ENCODE results near the gene ST6GALNAC3.
"Not testable (repeated sequence)": the region's sequence is repeated elsewhere in the genome, so short reads cannot be mapped to it uniquely, and the experiment has no call there.

The ST6GALNAC3 gene

GRCh38 chr1:76644139-76644538 is 569.6 kb downstream of the ST6GALNAC3 start:
- no peak for DNase-seq (ENCODE audit: low spot score)

GRCh38 chr1:76652860-76653259 is 578.3 kb downstream of the ST6GALNAC3 start:
- not testable (repeated sequence) for DNase-seq (ENCODE audit: low spot score)

- DNase-seq (ENCODE audit: low spot score): no peak
These were observed 583.1 kb downstream of the ST6GALNAC3 start for GRCh38 chr1:76657623-76658022.

- DNase-seq (ENCODE audit: low spot score): no peak
These were observed 584.8 kb downstream of the ST6GALNAC3 start for GRCh38 chr1:76659171-76659940.

GRCh38 chr1:76661531-76661930 is 587.0 kb downstream of the ST6GALNAC3 start:
- DNase-seq (ENCODE audit: low spot score): no peak

- no peak for DNase-seq (ENCODE audit: low spot score)
These were observed 592.0 kb downstream of the ST6GALNAC3 start for GRCh38 chr1:76666499-76666898.

- DNase-seq (ENCODE audit: low spot score): no peak
These were observed 593.5 kb downstream of the ST6GALNAC3 start for GRCh38 chr1:76668046-76668445.

GRCh38 chr1:76669131-76669530 is 594.6 kb downstream of the ST6GALNAC3 start:
- DNase-seq (ENCODE audit: low spot score): no peak

GRCh38 chr1:76669624-76670315 is 595.2 kb downstream of the ST6GALNAC3 start:
- no peak for DNase-seq (ENCODE audit: low spot score)

GRCh38 chr1:76674689-76675210 is 600.2 kb downstream of the ST6GALNAC3 start:
- DNase-seq (ENCODE audit: low spot score): no peak

- no peak for DNase-seq (ENCODE audit: low spot score)
These were observed 603.2 kb downstream of the ST6GALNAC3 start for GRCh38 chr1:76677416-76678405.

GRCh38 chr1:76679534-76680152 is 605.1 kb downstream of the ST6GALNAC3 start:
- DNase-seq (ENCODE audit: low spot score): no peak

GRCh38 chr1:76680651-76681050 is 606.1 kb downstream of the ST6GALNAC3 start:
- no peak for DNase-seq (ENCODE audit: low spot score)

- DNase-seq (ENCODE audit: low spot score): no peak
These were observed 607.6 kb downstream of the ST6GALNAC3 start for GRCh38 chr1:76682138-76682537.
